ENCODE results near the gene KNCN.

KNCN gene

GRCh38 chr1:46522184-46522968 is 29.1 kb downstream of the KNCN start (continued):
- TF ChIP-seq ZNF362 (tag by site-specific recombination; IDR thresholded peaks at IDR 0.05) (no peak), ZNF140 (tag by site-specific recombination; IDR thresholded peaks at IDR 0.05) (no peak), OVOL3 (tag by site-specific recombination; IDR thresholded peaks at IDR 0.05) (no peak), ZNF610 (tag by site-specific recombination; IDR thresholded peaks at IDR 0.05; ENCODE audit: borderline replicate concordance) (no peak), ZBTB7A (tag by site-specific recombination; IDR thresholded peaks at IDR 0.05; ENCODE audit: low read depth) (no peak), ZNF560 (tag by site-specific recombination; IDR thresholded peaks at IDR 0.05; ENCODE audit: borderline replicate concordance) (no peak), IKZF3 (tag by site-specific recombination; IDR thresholded peaks at IDR 0.05) (peak; percentile 78), ZNF544 (tag by site-specific recombination; IDR thresholded peaks at IDR 0.05) (no peak), ZNF521 (tag by site-specific recombination; IDR thresholded peaks at IDR 0.05) (no peak), ZNF148 (tag by site-specific recombination; IDR thresholded peaks at IDR 0.05; ENCODE audit: borderline replicate concordance) (no peak), ZBTB26 (tag by site-specific recombination; optimal IDR thresholded peaks at IDR 0.05) (no peak), ZNF266 (tag by site-specific recombination; IDR thresholded peaks at IDR 0.05; ENCODE audit: low read depth) (no peak), ZNF664 (tag by site-specific recombination; IDR thresholded peaks at IDR 0.05) (peak; percentile 90), ZNF155 (tag by site-specific recombination; IDR thresholded peaks at IDR 0.05) (no peak), ZNF596 (tag by site-specific recombination; IDR thresholded peaks at IDR 0.05) (no peak; the same call in 1 of the 2 replicates), REPIN1 (tag by site-specific recombination; IDR thresholded peaks at IDR 0.05; ENCODE audit: low read depth) (no peak), KLF1 (tag by site-specific recombination; IDR thresholded peaks at IDR 0.05) (no peak; the same call in 1 of the 2 replicates), WT1 (tag by site-specific recombination; IDR thresholded peaks at IDR 0.05) (peak; percentile 84), ZBTB48 (tag by site-specific recombination; IDR thresholded peaks at IDR 0.05) (no peak), ZNF571 (tag by site-specific recombination; IDR thresholded peaks at IDR 0.05) (no peak), ZNF354C (tag by site-specific recombination; IDR thresholded peaks at IDR 0.05; ENCODE audit: borderline replicate concordance, low read depth) (no peak), ZNF843 (tag by site-specific recombination; IDR thresholded peaks at IDR 0.05) (no peak), ZNF10 (tag by site-specific recombination; IDR thresholded peaks at IDR 0.05) (no peak), ZNF513 (tag by site-specific recombination; IDR thresholded peaks at IDR 0.05) (no peak), ZNF24 (tag by site-specific recombination; IDR thresholded peaks at IDR 0.05) (peak; percentile 78; the same call in 1 of the 2 replicates), MZF1 (tag by site-specific recombination; IDR thresholded peaks at IDR 0.05; ENCODE audit: borderline replicate concordance) (no peak), ZNF449 (tag by site-specific recombination; IDR thresholded peaks at IDR 0.05) (no peak), ZEB2 (tag by site-specific recombination; IDR thresholded peaks at IDR 0.05) (peak; percentile 49; the same call in 1 of the 2 replicates), ZNF214 (tag by site-specific recombination; IDR thresholded peaks at IDR 0.05; ENCODE audit: borderline replicate concordance) (no peak), KLF10 (tag by site-specific recombination; IDR thresholded peaks at IDR 0.05) (peak; percentile 41; the same call in 1 of the 2 replicates), ZNF48 (tag by site-specific recombination; IDR thresholded peaks at IDR 0.05) (no peak), ZBTB17 (tag by site-specific recombination; IDR thresholded peaks at IDR 0.05) (0 out of 2 replicates have a peak, but pooled peaks have one; percentile 8), SETDB1 (IDR thresholded peaks at IDR 0.05; ENCODE audit: insufficient read length, low read length) (no peak), ZNF174 (tag by site-specific recombination; IDR thresholded peaks at IDR 0.05) (no peak)

Measured in HEK293 (cell line).